Astrocyte (in vitro differentiated cells and primary cell): ENCODE data around the gene ACTR1A. TPM values are rescaled to one million over a fixed set of nuclear protein-coding genes. Genes with fewer than 3 reads are reported as not detected.

Experiments used
- DNase-seq: peaks from one replicate; pipeline ENCODE4 v3.0.0-alpha.2; 2010; ENCODE audit warnings: low read depth
- FAIRE-seq: peaks from 2 replicates; lab custom pipeline; 2011; peaks lifted over from hg19 to GRCh38; lab: Jason Lieb, UNC
- H2AFZ ChIP-seq: 2 replicates; pipeline ENCODE4 v1.6.0; 2012; ENCODE audit warnings: low read depth, low read length, inconsistent platforms
- H3K27ac ChIP-seq: 2 replicates; pipeline ENCODE4 v1.5.1; 2011; ENCODE audit warnings: low read depth, low read length, inconsistent platforms
- H3K27me3 ChIP-seq: 2 replicates; pipeline ENCODE4 v1.6.0; 2011; ENCODE audit warnings: low read length, inconsistent platforms; ENCODE audit not compliant: insufficient read depth
- H3K36me3 ChIP-seq: 2 replicates; pipeline ENCODE4 v1.5.1; 2011; ENCODE audit warnings: low read length, inconsistent platforms; ENCODE audit not compliant: insufficient read depth
- H3K4me1 ChIP-seq: 2 replicates; pipeline ENCODE4 v1.5.1; 2011; ENCODE audit warnings: low read length, inconsistent platforms; ENCODE audit not compliant: insufficient read depth
- H3K4me2 ChIP-seq: 2 replicates; pipeline ENCODE4 v1.6.0; 2012; ENCODE audit warnings: low read length, inconsistent platforms
- H3K4me3 ChIP-seq: 2 replicates; pipeline ENCODE4 v1.5.1; 2011; ENCODE audit warnings: low read depth, mild to moderate bottlenecking, low read length, inconsistent platforms; ENCODE audit not compliant: insufficient read depth
- H3K79me2 ChIP-seq: 2 replicates; pipeline ENCODE4 v1.6.0; 2012; ENCODE audit warnings: mild to moderate bottlenecking, low read length, inconsistent platforms; ENCODE audit not compliant: insufficient read depth
- H3K9ac ChIP-seq: 2 replicates; pipeline ENCODE4 v1.6.0; 2012; ENCODE audit warnings: mild to moderate bottlenecking, low read length, inconsistent platforms
- H3K9me3 ChIP-seq: 2 replicates; pipeline ENCODE4 v1.5.1; 2012; ENCODE audit warnings: low read depth, mild to moderate bottlenecking, low read length, inconsistent platforms; ENCODE audit not compliant: insufficient read depth
- H4K20me1 ChIP-seq: 2 replicates; pipeline ENCODE4 v1.6.0; 2012; ENCODE audit warnings: low read length, inconsistent platforms; ENCODE audit not compliant: insufficient read depth
- H3K27ac Mint-ChIP-seq: one replicate; pipeline ENCODE4 v1.8.0; 2021; ENCODE audit warnings: mild to moderate bottlenecking, mixed read lengths; ENCODE audit not compliant: unreplicated experiment
- H3K27me3 Mint-ChIP-seq: one replicate; pipeline ENCODE4 v1.8.0; 2021; ENCODE audit warnings: low read depth, mixed read lengths; ENCODE audit not compliant: unreplicated experiment
- H3K36me3 Mint-ChIP-seq: one replicate; pipeline ENCODE4 v1.8.0; 2021; ENCODE audit warnings: low read depth, mixed read lengths; ENCODE audit not compliant: unreplicated experiment
- H3K4me1 Mint-ChIP-seq: one replicate; pipeline ENCODE4 v1.8.0; 2021; ENCODE audit warnings: low read depth, mixed read lengths; ENCODE audit not compliant: unreplicated experiment
- H3K4me3 Mint-ChIP-seq: one replicate; pipeline ENCODE4 v1.8.0; 2021; ENCODE audit warnings: mild to moderate bottlenecking, moderate library complexity, mixed read lengths; ENCODE audit not compliant: unreplicated experiment
- H3K9me3 Mint-ChIP-seq: one replicate; pipeline ENCODE4 v1.8.0; 2021; ENCODE audit warnings: mild to moderate bottlenecking, mixed read lengths; ENCODE audit not compliant: unreplicated experiment
- CTCF ChIP-seq: IDR thresholded peaks from 2 replicates; pipeline ENCODE4 v1.5.1; 2011; ENCODE audit warnings: low read depth, mild to moderate bottlenecking, inconsistent platforms, low read length, moderate library complexity; ENCODE audit not compliant: insufficient read depth
- EZH2 ChIP-seq: IDR thresholded peaks from 2 replicates; pipeline ENCODE4 v1.6.1; 2012; ENCODE audit warnings: mild to moderate bottlenecking, low read length, inconsistent platforms; ENCODE audit not compliant: insufficient read depth
- total RNA-seq: library from RNA; stranded (reverse); gene quantifications from 2 replicates; pipeline ENCODE4 v1.2.1, GENCODE V29; 2021

The ACTR1A gene
- total RNA-seq, 1 donor from 2014 or later: 155 TPM

- Histone ChIP-seq H4K20me1 (peaks cover 33% of the 10 kb centered on the region), H3K9ac (no peak overlapping the region), H3K79me2 (no peaks in the 10 kb centered on the region), H2AFZ (no peak overlapping the region), H3K4me2 (no peak overlapping the region), H3K4me3 (no peak overlapping the region), H3K27ac (no peak overlapping the region), H3K9me3 (no peaks in the 10 kb centered on the region), H3K36me3 (no peaks in the 10 kb centered on the region), H3K27me3 (no peaks in the 10 kb centered on the region), H3K4me1 (peaks cover 18% of the 10 kb centered on the region)
- H3K36me3 Mint-ChIP-seq: peaks cover 15% of the 10 kb centered on the region
- no peak for TF ChIP-seq EZH2
- no peak for TF ChIP-seq CTCF
- peaks cover 2% of the 10 kb centered on the region for H3K9me3 Mint-ChIP-seq
- H3K27ac Mint-ChIP-seq: no peak overlapping the region
- peaks cover 15% of the 10 kb centered on the region for H3K4me1 Mint-ChIP-seq
- no peaks in the 10 kb centered on the region for H3K27me3 Mint-ChIP-seq
- no peak for FAIRE-seq
- no peak overlapping the region for H3K4me3 Mint-ChIP-seq
- no peak for DNase-seq
These were observed 42.9 kb upstream of the ACTR1A start for GRCh38 chr10:102545265-102545871.

- Histone ChIP-seq H3K4me1 (peaks cover 18% of the 10 kb centered on the region), H3K36me3 (no peaks in the 10 kb centered on the region), H4K20me1 (peaks cover 28% of the 10 kb centered on the region), H2AFZ (no peak overlapping the region), H3K9me3 (no peaks in the 10 kb centered on the region), H3K9ac (no peak overlapping the region), H3K27ac (no peak overlapping the region), H3K4me2 (peak overlapping the region; percentile 32), H3K27me3 (no peaks in the 10 kb centered on the region), H3K4me3 (no peak overlapping the region), H3K79me2 (no peaks in the 10 kb centered on the region)
- FAIRE-seq (peak; percentile 59), DNase-seq (peak; percentile 62)
- no peaks in the 10 kb centered on the region for H3K27me3 Mint-ChIP-seq
- peaks cover 17% of the 10 kb centered on the region for H3K4me1 Mint-ChIP-seq
- TF ChIP-seq EZH2 (no peak), CTCF (no peak)
- H3K4me3 Mint-ChIP-seq: no peak overlapping the region
- peaks cover 4% of the 10 kb centered on the region for H3K36me3 Mint-ChIP-seq
- no peaks in the 10 kb centered on the region for H3K9me3 Mint-ChIP-seq
- no peak overlapping the region for H3K27ac Mint-ChIP-seq
These were observed 40.4 kb upstream of the ACTR1A start for GRCh38 chr10:102542800-102543418.

- FAIRE-seq (no peak), DNase-seq (no peak)
- no peak overlapping the region for H2AFZ ChIP-seq
- peaks cover 18% of the 10 kb centered on the region for H4K20me1 ChIP-seq
- H3K4me2 ChIP-seq: no peak overlapping the region
- H3K79me2 ChIP-seq: no peaks in the 10 kb centered on the region
- Mint-ChIP-seq H3K4me3 (no peak overlapping the region), H3K27ac (no peak overlapping the region), H3K9me3 (no peaks in the 10 kb centered on the region), H3K4me1 (peaks cover 2% of the 10 kb centered on the region), H3K36me3 (peaks cover 6% of the 10 kb centered on the region), H3K27me3 (no peaks in the 10 kb centered on the region)
- H3K9ac ChIP-seq: no peak overlapping the region
- no peaks in the 10 kb centered on the region for H3K36me3 ChIP-seq
- TF ChIP-seq CTCF: peak; percentile 47
- TF ChIP-seq EZH2: no peak
- H3K9me3 ChIP-seq: no peaks in the 10 kb centered on the region
- H3K27ac ChIP-seq: no peak overlapping the region
- H3K4me1 ChIP-seq: no peaks in the 10 kb centered on the region
- H3K27me3 ChIP-seq: no peaks in the 10 kb centered on the region
- H3K4me3 ChIP-seq: no peak overlapping the region
These were observed 37.5 kb upstream of the ACTR1A start for GRCh38 chr10:102540023-102540422.
